Mucosa of stomach (tissue), 1 donor: ENCODE measurements around the gene NPHP4.

ENCODE experiments used
- H3K27me3 ChIP-seq: one replicate; pipeline ENCODE4 v1.7.0; 2013; ENCODE audit warnings: mild to moderate bottlenecking, low read length; ENCODE audit not compliant: control insufficient read depth, insufficient read depth
- H3K36me3 ChIP-seq: one replicate; pipeline ENCODE4 v1.7.0; 2013; ENCODE audit warnings: low read length; ENCODE audit not compliant: control insufficient read depth, insufficient read depth
- H3K4me1 ChIP-seq: one replicate; pipeline ENCODE4 v1.7.0; 2013; ENCODE audit warnings: mild to moderate bottlenecking, low read length; ENCODE audit not compliant: control insufficient read depth, insufficient read depth
- H3K4me3 ChIP-seq: one replicate; pipeline ENCODE4 v1.7.0; 2013; ENCODE audit warnings: low read length
- H3K9ac ChIP-seq: one replicate; pipeline ENCODE4 v1.7.0; 2013; ENCODE audit warnings: mild to moderate bottlenecking, low read length, moderate library complexity
- H3K9me3 ChIP-seq: one replicate; pipeline ENCODE4 v1.7.0; 2013; ENCODE audit warnings: mild to moderate bottlenecking, low read length, moderate library complexity; ENCODE audit not compliant: control insufficient read depth
- donor health status: Pancreatic carcinoma.

NPHP4 gene

GRCh38 chr1:6007318-6008083 is 15.3 kb upstream of the NPHP4 start:
- Histone ChIP-seq H3K9ac (no peak overlapping the region), H3K9me3 (no peaks in the 10 kb centered on the region), H3K27me3 (peaks cover 9% of the 10 kb centered on the region), H3K4me1 (peaks cover 2% of the 10 kb centered on the region), H3K4me3 (no peak overlapping the region), H3K36me3 (no peaks in the 10 kb centered on the region)

DNA sequence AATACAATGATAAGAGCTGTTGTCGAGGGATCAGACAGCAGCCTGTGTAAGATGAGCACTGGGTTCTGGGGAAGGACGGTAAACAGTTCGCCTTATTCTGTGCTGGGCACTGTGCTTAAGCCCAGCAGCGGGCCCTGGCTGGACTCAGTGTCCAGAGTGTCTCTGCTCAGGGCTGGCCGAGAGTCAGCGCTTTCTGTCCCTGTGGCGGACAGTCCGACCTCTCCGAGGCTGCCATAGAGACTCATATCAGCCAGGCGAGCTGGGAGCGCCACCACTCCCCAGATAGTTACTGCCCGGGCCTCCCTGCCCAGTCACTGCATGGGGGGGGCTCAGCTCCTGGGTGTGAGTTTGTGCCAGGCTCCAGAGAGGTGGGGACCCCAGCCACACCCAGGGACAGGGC is 14.7 kb upstream of the NPHP4 start:
- no peak overlapping the region for H3K4me3 ChIP-seq
- H3K4me1 ChIP-seq = peaks cover 4% of the 10 kb centered on the region
- no peaks in the 10 kb centered on the region for H3K36me3 ChIP-seq
- no peak overlapping the region for H3K9ac ChIP-seq
- no peaks in the 10 kb centered on the region for H3K9me3 ChIP-seq
- H3K27me3 ChIP-seq = peaks cover 9% of the 10 kb centered on the region

- no peak overlapping the region for H3K4me3 ChIP-seq
- H3K27me3 ChIP-seq = peaks cover 9% of the 10 kb centered on the region
- H3K4me1 ChIP-seq = peaks cover 4% of the 10 kb centered on the region
- no peak overlapping the region for H3K9ac ChIP-seq
- H3K36me3 ChIP-seq = no peaks in the 10 kb centered on the region
- no peaks in the 10 kb centered on the region for H3K9me3 ChIP-seq
Measured at GRCh38 chr1:6005276-6005917, 13.2 kb upstream of the NPHP4 start.

DNA sequence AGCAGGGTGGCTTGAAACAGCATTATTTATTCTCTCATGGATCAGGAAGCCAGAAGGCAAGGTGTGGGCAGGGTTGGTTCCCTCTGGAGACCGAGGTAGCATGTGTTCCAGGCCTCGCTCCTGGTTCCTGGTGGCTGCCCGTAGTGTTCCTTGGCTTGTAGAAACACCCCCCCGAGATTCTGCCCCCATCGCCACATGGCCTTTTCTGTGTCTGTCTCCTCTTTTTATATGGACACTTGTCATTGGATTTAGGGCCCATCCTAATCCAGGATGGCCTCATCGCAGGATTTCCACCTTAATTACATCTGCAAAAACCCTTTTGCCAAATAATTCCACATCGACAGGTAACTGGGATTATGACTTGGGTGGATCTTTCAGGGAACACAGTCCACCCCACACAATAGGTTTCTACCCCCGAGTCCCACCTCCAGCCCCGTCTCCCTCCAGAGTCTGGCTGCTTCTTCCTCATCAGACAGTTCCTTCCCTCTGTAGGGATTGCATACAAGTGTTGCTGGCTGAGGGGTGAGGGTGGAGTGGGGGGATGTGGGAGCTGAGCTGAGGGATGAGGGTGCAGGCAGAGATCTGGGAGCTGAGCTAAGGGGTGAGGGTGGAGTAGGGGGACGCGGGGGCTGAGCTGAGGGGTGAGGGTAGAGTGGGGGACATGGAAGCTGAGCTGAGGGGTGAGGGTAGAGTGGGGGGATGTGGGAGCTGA is 12.3 kb upstream of the NPHP4 start:
- H3K27me3 ChIP-seq = peaks cover 9% of the 10 kb centered on the region
- H3K4me1 ChIP-seq = peaks cover 4% of the 10 kb centered on the region
- H3K9ac ChIP-seq = no peak overlapping the region
- H3K9me3 ChIP-seq = no peaks in the 10 kb centered on the region
- no peak overlapping the region for H3K4me3 ChIP-seq
- no peaks in the 10 kb centered on the region for H3K36me3 ChIP-seq

- H3K9ac ChIP-seq = no peak overlapping the region
- peaks cover 4% of the 10 kb centered on the region for H3K4me1 ChIP-seq
- H3K36me3 ChIP-seq = no peaks in the 10 kb centered on the region
Measured at GRCh38 chr1:6003568-6004411, 11.6 kb upstream of the NPHP4 start.

DNA sequence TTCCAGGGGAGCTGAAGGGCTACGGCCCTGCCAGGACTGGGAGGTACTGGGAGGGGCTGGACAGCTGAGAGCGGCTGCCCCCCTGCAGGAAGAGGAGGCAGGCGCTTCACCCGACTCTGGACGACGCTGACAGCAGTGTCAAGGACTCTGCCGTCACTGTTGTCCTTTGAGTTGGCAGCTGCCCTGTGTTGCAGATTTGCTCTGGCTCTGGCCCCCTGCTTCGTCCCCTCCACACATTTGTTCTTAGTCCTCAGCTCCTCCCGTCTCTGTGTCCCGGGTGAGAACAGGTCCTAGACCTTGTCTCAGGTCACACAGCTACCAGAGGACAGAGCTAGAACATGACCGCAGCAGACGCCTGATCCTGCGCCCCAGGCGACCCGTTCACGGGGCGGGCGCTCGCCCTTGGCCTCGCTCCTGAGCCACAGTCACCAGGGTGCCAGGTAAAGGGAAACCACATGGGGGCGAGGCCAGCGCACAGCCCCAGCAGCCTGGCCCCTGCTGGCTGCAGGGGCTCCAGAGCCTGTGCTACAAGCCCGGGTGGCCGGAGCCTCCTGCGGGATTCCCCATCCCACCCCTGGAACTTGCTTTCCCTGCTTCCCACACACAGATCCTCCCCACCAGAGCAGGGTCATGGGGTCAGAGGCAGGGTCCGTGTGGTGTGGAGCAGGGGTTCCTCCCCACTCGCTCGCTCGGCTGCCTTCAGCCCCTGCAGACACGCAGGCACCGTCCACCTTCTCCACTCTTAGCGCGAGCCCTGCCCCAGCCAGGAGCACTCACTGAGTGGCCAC is 10.7 kb upstream of the NPHP4 start:
- Histone ChIP-seq H3K4me3 (no peak overlapping the region), H3K4me1 (peaks cover 4% of the 10 kb centered on the region), H3K9ac (no peak overlapping the region), H3K27me3 (peaks cover 9% of the 10 kb centered on the region), H3K9me3 (no peaks in the 10 kb centered on the region), H3K36me3 (no peaks in the 10 kb centered on the region)

More at GRCh38 chr1:6003568-6004411, 11.6 kb upstream of the NPHP4 start:
- H3K4me3 ChIP-seq = no peak overlapping the region
- no peaks in the 10 kb centered on the region for H3K9me3 ChIP-seq
- H3K27me3 ChIP-seq = peaks cover 9% of the 10 kb centered on the region

GRCh38 chr1:6001992-6002576 is 9.9 kb upstream of the NPHP4 start:
- Histone ChIP-seq H3K27me3 (peaks cover 5% of the 10 kb centered on the region), H3K36me3 (no peaks in the 10 kb centered on the region), H3K9me3 (no peaks in the 10 kb centered on the region), H3K9ac (no peak overlapping the region), H3K4me1 (peaks cover 4% of the 10 kb centered on the region), H3K4me3 (no peak overlapping the region)

GRCh38 chr1:6000444-6001288 is 8.4 kb upstream of the NPHP4 start:
- Histone ChIP-seq H3K36me3 (no peaks in the 10 kb centered on the region), H3K4me1 (peaks cover 4% of the 10 kb centered on the region), H3K27me3 (no peaks in the 10 kb centered on the region), H3K9me3 (no peaks in the 10 kb centered on the region), H3K9ac (no peak overlapping the region), H3K4me3 (no peak overlapping the region)

- peaks cover 4% of the 10 kb centered on the region for H3K4me1 ChIP-seq
- H3K4me3 ChIP-seq = no peak overlapping the region
- no peak overlapping the region for H3K9ac ChIP-seq
- no peaks in the 10 kb centered on the region for H3K36me3 ChIP-seq
- no peaks in the 10 kb centered on the region for H3K9me3 ChIP-seq
- H3K27me3 ChIP-seq = no peaks in the 10 kb centered on the region
Measured at GRCh38 chr1:5999711-6000443, 7.7 kb upstream of the NPHP4 start.

DNA sequence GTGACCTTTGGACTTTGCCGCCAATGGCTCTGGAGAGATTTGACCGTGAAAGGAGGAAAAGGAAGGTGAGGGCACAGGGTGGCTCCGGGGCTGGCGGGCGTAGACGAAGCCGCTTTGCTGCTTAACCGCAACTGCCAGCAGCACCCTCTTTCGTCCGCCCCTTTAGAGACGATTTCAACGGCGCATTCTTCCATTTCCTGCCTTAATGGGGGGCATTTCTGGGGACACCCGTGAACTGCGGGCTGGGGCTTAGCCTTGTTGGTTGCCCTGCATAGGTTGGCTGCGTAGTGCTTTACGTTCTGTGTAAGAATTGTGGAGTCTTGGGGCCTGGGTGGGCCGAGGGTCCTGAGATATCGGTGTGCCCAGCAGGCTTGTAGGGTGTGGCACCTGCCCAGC is 6.7 kb upstream of the NPHP4 start:
- H3K9ac ChIP-seq = no peak overlapping the region
- peaks cover 4% of the 10 kb centered on the region for H3K27me3 ChIP-seq
- no peaks in the 10 kb centered on the region for H3K36me3 ChIP-seq
- H3K9me3 ChIP-seq = no peaks in the 10 kb centered on the region
- no peak overlapping the region for H3K4me3 ChIP-seq
- H3K4me1 ChIP-seq = peaks cover 4% of the 10 kb centered on the region
